HCT116 (cell line): ENCODE results near the gene PCDHGA3.

Experiments used
- ATF3 ChIP-seq: IDR thresholded peaks from 2 replicates; pipeline ENCODE4 v1.6.1; 2012
- EZH2 ChIP-seq: fragments of 200-600 bp; sonication (generic); IDR thresholded peaks from 2 replicates; pipeline ENCODE4 v1.6.1; 2017; ENCODE audit warnings: antibody characterized with exemption, mixed run types
- JUND ChIP-seq: IDR thresholded peaks from 2 replicates; pipeline ENCODE4 v1.6.1; 2012
- MAX ChIP-seq: IDR thresholded peaks from 2 replicates; pipeline ENCODE4 v1.6.1; 2012
- POLR2A ChIP-seq: IDR thresholded peaks from 2 replicates; pipeline ENCODE4 v1.7.0; 2011; ENCODE audit warnings: borderline replicate concordance; ENCODE audit not compliant: insufficient read depth, insufficient read length; ENCODE audit errors: extremely low read depth
- RAD21 ChIP-seq: IDR thresholded peaks from 2 replicates; pipeline ENCODE4 v1.6.1; 2012; ENCODE audit warnings: low read depth, mild to moderate bottlenecking
- ZFX ChIP-seq: fragments of 450-650 bp; IDR thresholded peaks from 2 replicates; pipeline ENCODE4 v1.6.1; 2017

GRCh38 chr5:141382469-141383294 lies 39.1 kb downstream of the PCDHGA3 start, which contains the start of gene PCDHGA7:
- TF ChIP-seq POLR2A, result no peak
- TF ChIP-seq JUND, result no peak
- TF ChIP-seq ATF3, result no peak
- no peak for TF ChIP-seq EZH2
- TF ChIP-seq MAX, result no peak
- no peak for TF ChIP-seq ZFX
- TF ChIP-seq RAD21, result no peak
